Calu3 (cell line): ENCODE measurements around the gene TLX1. TPM values are rescaled to one million over a fixed set of nuclear protein-coding genes. Genes with fewer than 3 reads are reported as not detected.

Experiments
- BruUV-seq: library from RNA; stranded (reverse); fragments of 400-500 nt; replicated peaks from 2 replicates; lab custom pipeline; 2021; lab: Mats Ljungman, UMichigan
- CTCF ChIA-PET: fragments of 300-600 bp; sonication (Branson Sonifier 250); formaldehyde crosslinking; loops from one replicate; lab custom pipeline; 2022; ENCODE audit warnings: antibody characterized with exemption; lab: Charles Lee
- DNase-seq: peaks from one replicate; pipeline ENCODE4 v3.0.0; 2022
- H3K27ac Mint-ChIP-seq: one replicate; pipeline ENCODE4 v1.8.0; 2022; ENCODE audit warnings: mixed read lengths; ENCODE audit not compliant: unreplicated experiment
- H3K27me3 Mint-ChIP-seq: one replicate; pipeline ENCODE4 v1.8.0; 2022; ENCODE audit warnings: mixed read lengths; ENCODE audit not compliant: unreplicated experiment
- H3K36me3 Mint-ChIP-seq: one replicate; pipeline ENCODE4 v1.8.0; 2022; ENCODE audit warnings: mild to moderate bottlenecking, moderate library complexity, mixed read lengths; ENCODE audit not compliant: insufficient read depth, unreplicated experiment
- H3K4me1 Mint-ChIP-seq: one replicate; pipeline ENCODE4 v1.8.0; 2022; ENCODE audit warnings: mild to moderate bottlenecking, low read depth, mixed read lengths; ENCODE audit not compliant: unreplicated experiment
- H3K4me3 Mint-ChIP-seq: one replicate; pipeline ENCODE4 v1.8.0; 2022; ENCODE audit warnings: mild to moderate bottlenecking, low read depth, moderate library complexity, mixed read lengths; ENCODE audit not compliant: unreplicated experiment
- H3K9me3 Mint-ChIP-seq: one replicate; pipeline ENCODE4 v1.8.0; 2022; ENCODE audit warnings: low read depth, mixed read lengths; ENCODE audit not compliant: unreplicated experiment
- intact Hi-C: fragments of 100-400 bp; cut with micrococcal nuclease; formaldehyde crosslinking; loops from one replicate; pipeline ENCODE4 v1.10.0; 2022; ENCODE audit not compliant: unreplicated experiment
- total RNA-seq: library from RNA; stranded (reverse); gene quantifications from 2 replicates; pipeline ENCODE4 v1.2.3, GENCODE V29; 2022
- TF ChIP-seq, protein P1 (sequence below): fragments of 200-600 bp; IDR thresholded peaks from one replicate; pipeline ENCODE4 v1.8.0; 2022; ENCODE audit warnings: antibody characterized with exemption; ENCODE audit not compliant: unreplicated experiment

Gene TLX1
- total RNA-seq, 1 experiment from 2014 or later, result not detected

DNA sequence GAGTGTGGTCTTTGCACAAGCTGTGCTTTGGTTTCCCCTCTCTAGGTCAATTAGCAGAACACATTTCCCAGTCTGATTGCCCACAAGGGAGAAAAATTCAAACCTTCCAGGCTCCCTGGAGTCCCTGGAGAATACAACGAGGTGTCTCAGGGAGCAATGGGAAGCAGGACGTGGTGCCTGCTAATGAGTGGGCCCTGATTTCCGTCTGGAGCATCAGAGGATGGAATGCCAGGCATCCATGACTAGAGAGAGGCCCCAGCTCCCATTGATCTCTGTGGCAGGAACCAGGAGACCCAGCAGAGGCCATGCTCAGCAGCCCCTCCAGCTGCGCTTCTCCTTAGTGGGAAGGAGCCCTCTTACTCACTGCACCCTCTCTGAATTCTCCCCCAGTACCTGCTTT lies 33.2 kb upstream of the TLX1 start:
- no TSS peak for BruUV-seq
- Mint-ChIP-seq H3K4me1 (no peaks in the 10 kb centered on the region), H3K4me3 (no peak overlapping the region), H3K27ac (no peak overlapping the region), H3K9me3 (no peaks in the 10 kb centered on the region), H3K36me3 (no peaks in the 10 kb centered on the region), H3K27me3 (peaks cover 54% of the 10 kb centered on the region)
- CTCF ChIA-PET, result interaction anchor here (4.4 kb wide), 1 partner anchor 44 kb away, joined by 116 read pairs; no protein-coding TSS in a partner anchor
- DNase-seq, result no peak
- intact Hi-C loops, result no loop called here
- TF ChIP-seq, protein P1, sequence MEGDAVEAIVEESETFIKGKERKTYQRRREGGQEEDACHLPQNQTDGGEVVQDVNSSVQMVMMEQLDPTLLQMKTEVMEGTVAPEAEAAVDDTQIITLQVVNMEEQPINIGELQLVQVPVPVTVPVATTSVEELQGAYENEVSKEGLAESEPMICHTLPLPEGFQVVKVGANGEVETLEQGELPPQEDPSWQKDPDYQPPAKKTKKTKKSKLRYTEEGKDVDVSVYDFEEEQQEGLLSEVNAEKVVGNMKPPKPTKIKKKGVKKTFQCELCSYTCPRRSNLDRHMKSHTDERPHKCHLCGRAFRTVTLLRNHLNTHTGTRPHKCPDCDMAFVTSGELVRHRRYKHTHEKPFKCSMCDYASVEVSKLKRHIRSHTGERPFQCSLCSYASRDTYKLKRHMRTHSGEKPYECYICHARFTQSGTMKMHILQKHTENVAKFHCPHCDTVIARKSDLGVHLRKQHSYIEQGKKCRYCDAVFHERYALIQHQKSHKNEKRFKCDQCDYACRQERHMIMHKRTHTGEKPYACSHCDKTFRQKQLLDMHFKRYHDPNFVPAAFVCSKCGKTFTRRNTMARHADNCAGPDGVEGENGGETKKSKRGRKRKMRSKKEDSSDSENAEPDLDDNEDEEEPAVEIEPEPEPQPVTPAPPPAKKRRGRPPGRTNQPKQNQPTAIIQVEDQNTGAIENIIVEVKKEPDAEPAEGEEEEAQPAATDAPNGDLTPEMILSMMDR, result no peak

DNA sequence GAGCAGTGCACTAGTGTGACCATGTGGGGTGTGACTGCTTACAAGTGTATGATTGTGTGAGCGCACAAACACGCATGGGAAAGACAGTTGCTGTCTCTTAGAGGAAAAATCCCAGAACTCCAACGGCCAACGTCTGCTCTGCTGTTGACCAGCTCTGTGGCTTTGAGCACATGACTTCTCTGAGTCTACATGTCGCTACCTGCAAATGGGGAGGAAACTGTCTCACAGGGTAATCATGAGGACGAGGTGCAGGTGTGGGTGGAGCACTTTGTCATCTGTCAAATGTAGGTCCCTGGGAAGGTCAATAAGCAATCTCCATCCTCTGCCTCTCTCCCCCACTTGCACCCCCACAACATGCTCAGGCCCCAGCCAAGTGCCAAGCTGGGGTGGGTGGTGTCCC lies 31.2 kb upstream of the TLX1 start:
- Mint-ChIP-seq H3K36me3 (no peaks in the 10 kb centered on the region), H3K9me3 (no peaks in the 10 kb centered on the region), H3K4me1 (no peaks in the 10 kb centered on the region), H3K27me3 (peaks cover 63% of the 10 kb centered on the region), H3K27ac (no peak overlapping the region), H3K4me3 (no peak overlapping the region)
- no peak for DNase-seq
- TF ChIP-seq, protein P1, result no peak
- intact Hi-C loops, result no loop called here
- BruUV-seq, result no TSS peak
- CTCF ChIA-PET, result no interaction called here

DNA sequence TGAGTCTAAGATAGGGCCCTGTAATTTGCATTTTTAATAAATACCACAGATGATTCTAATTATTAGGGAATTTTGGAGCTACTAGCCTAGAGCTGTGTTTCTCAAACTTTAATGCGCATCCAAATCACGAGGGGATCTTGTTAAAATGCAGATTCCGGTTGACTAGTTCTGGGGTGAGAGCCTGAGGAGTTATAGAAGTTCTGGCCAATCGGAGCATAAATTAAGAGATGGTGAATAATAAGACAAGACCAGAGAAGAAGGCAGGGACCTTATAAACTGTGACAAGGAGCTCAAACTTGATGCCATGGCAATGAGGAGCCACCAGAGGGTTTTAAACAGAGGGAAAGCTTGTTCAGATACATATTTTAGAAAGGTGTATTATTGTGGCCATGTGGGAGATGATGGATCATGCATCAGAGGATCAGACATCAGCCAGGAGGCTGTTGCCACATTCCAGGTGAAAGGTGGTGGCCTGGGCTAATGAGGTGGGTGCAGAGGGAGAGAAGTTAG lies 29.7 kb upstream of the TLX1 start:
- BruUV-seq, result no TSS peak
- H3K9me3 Mint-ChIP-seq, result no peaks in the 10 kb centered on the region
- no peak overlapping the region for H3K4me3 Mint-ChIP-seq
- H3K4me1 Mint-ChIP-seq, result no peaks in the 10 kb centered on the region
- H3K27ac Mint-ChIP-seq, result no peak overlapping the region
- no peaks in the 10 kb centered on the region for H3K36me3 Mint-ChIP-seq
- TF ChIP-seq, protein P1, result no peak
- CTCF ChIA-PET, result interaction anchor here (1.1 to 1.8 kb wide), 2 partner anchors 10 to 41 kb away, joined by 3 to 9 read pairs; no protein-coding TSS in a partner anchor
- intact Hi-C loops, result no loop called here
- peaks cover 66% of the 10 kb centered on the region for H3K27me3 Mint-ChIP-seq
- DNase-seq, result no peak

DNA sequence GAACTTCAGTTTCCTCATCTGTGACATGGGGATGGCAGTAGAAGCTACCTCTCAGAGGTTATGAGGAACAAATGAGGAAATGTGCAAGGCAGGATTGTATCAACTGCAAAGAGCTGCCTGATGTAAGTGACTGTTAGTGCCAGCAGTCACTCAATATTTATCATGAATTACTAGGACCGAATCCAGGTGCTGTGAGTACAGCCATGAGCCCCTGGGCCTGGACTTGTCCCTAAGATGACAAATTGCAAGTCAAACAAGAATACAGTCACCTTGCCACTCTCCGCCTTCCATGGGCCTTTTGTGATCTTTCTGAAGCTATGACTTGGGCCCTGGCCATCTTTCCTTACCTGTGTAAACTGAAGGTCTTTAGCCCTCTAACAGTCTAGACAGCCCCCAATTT lies 27.7 kb upstream of the TLX1 start:
- Mint-ChIP-seq H3K4me3 (no peak overlapping the region), H3K27ac (no peak overlapping the region), H3K27me3 (peaks cover 66% of the 10 kb centered on the region), H3K4me1 (no peaks in the 10 kb centered on the region), H3K36me3 (no peaks in the 10 kb centered on the region), H3K9me3 (no peaks in the 10 kb centered on the region)
- intact Hi-C loops, result no loop called here
- DNase-seq, result no peak
- CTCF ChIA-PET, result no interaction called here
- BruUV-seq, result no TSS peak
- TF ChIP-seq, protein P1, result no peak
